WI38 (cell line): ENCODE data around the gene AFF3.

Source experiments
- H3K4me3 ChIP-seq: 2 replicates; pipeline ENCODE4 v1.5.1; 2011; ENCODE audit warnings: low read depth, mild to moderate bottlenecking, control low read depth, low read length
- TF ChIP-seq, protein P1 (sequence below): IDR thresholded peaks from 2 replicates; pipeline ENCODE4 v1.5.1; 2012; ENCODE audit warnings: low read depth, mild to moderate bottlenecking, control low read depth, low read length

Gene AFF3

DNA sequence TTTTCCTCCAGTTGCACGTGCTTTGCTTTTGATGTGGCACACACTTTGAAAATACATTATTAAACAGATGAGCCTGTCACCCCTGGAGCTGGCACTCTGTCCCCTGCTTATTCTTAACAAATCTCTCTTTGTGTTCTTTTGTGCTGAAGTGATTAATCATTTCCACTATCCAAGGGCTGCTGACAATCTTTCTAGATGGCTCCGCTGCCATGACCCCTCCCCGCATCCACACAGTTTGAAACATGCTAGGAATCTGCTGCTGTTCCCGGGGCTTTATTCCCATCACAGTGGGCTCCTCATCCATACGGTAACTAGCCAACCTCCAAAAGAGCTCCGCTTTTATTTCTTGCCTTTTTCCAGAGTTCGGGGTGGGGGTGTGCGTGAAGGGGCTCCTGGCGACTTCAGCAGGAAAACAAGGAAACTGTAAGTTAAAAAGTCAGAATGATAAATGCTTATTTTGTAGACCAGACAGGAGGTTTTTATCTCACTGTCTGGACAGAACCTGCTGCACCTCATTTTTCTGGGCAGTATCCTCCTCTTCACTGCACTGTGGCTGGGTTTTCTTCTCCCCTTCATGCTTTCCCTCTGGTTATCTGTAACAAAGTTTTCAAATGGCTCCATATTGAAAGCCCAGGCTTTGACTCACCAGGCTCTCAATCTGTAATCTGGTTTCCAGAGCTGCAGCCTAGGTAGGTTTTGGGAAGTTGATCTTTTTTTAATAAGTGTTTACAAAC is 319.7 kb downstream of the AFF3 start:
- no peak overlapping the region for H3K4me3 ChIP-seq
- TF ChIP-seq, protein P1, sequence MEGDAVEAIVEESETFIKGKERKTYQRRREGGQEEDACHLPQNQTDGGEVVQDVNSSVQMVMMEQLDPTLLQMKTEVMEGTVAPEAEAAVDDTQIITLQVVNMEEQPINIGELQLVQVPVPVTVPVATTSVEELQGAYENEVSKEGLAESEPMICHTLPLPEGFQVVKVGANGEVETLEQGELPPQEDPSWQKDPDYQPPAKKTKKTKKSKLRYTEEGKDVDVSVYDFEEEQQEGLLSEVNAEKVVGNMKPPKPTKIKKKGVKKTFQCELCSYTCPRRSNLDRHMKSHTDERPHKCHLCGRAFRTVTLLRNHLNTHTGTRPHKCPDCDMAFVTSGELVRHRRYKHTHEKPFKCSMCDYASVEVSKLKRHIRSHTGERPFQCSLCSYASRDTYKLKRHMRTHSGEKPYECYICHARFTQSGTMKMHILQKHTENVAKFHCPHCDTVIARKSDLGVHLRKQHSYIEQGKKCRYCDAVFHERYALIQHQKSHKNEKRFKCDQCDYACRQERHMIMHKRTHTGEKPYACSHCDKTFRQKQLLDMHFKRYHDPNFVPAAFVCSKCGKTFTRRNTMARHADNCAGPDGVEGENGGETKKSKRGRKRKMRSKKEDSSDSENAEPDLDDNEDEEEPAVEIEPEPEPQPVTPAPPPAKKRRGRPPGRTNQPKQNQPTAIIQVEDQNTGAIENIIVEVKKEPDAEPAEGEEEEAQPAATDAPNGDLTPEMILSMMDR, result no peak

DNA sequence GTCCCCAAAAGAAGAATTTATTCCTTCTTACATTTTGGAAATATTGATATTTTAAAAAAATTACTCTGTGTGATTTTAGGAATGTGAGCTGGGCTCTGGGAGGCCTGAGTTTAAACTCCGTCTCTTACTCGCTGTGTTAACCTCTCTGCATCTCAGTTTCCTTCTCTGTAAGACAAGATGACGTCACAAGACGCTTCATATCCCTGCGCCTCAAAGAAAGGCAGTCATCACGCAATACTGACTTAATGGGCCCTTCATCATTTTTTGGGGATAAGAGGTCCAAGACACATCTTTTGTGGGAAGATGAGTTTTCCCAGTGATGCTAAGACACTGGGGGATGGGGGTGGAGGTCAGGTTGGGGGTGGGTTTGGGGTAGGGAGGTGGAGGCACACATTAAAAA is 320.4 kb downstream of the AFF3 start:
- H3K4me3 ChIP-seq, result no peak overlapping the region

GRCh38 chr2:99821572-99821971 is 320.8 kb downstream of the AFF3 start:
- TF ChIP-seq, protein P1, result no peak
- no peak overlapping the region for H3K4me3 ChIP-seq

More for the DNA sequence above, 320.4 kb downstream of the AFF3 start:
- TF ChIP-seq, protein P1, result no peak

DNA sequence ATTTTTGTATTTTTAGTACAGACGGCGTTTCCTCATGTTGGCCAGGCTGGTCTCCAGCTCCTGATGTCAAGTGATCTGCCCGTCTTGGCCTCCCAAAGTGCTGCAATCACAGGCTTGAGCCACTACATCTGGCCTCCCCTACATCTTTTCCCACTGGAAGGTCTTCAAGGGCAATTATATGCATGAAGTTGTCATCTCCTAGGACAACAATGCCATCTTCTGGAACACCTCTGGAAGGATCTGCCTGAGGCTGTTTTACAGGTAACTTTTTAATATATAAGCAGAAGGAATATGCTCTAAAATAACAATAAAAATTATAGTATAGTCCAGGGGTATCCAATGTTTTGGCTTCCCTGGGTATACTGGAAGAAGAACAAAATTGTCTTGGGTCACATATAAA is 321.4 kb downstream of the AFF3 start:
- TF ChIP-seq, protein P1, result no peak
- no peak overlapping the region for H3K4me3 ChIP-seq

GRCh38 chr2:99819766-99820165 is 322.6 kb downstream of the AFF3 start:
- no peak overlapping the region for H3K4me3 ChIP-seq
- TF ChIP-seq, protein P1, result no peak

DNA sequence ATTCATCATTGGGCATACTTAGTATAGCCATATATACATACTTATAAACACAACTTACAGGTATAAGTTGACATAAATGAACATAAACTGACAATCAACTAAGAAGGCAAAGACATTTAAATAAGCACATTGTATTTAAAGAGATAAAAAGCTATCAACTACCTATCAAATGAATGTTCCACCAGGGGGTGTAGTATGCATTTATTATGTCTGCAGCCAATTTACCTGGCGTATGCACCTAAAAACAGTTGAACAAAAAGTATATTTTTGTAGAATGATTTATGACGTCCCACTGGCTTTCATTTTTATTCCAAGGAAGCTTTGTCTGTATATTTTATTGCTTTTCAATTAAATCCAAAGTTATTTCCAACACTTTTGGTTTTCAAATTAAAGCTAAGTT is 323.5 kb downstream of the AFF3 start:
- TF ChIP-seq, protein P1, result no peak
- no peak overlapping the region for H3K4me3 ChIP-seq

GRCh38 chr2:99816908-99817307 is 325.5 kb downstream of the AFF3 start:
- H3K4me3 ChIP-seq, result no peak overlapping the region
- TF ChIP-seq, protein P1, result no peak
